Duodenal mucosa (tissue), 2 donors: ENCODE measurements around the gene TPPP3.

Experiments used
- H3K27ac ChIP-seq: one replicate; pipeline ENCODE4 v1.7.0; 2013; ENCODE audit warnings: low read depth, low read length
- H3K27me3 ChIP-seq, 2 donors: one replicate each; pipeline ENCODE4 v1.7.0; 2013; ENCODE audit warnings: low read length in 2 of 2, control low read depth in 1 of 2; ENCODE audit not compliant: insufficient read depth in 2 of 2, control insufficient read depth in 1 of 2
- H3K36me3 ChIP-seq, 2 donors: one replicate each; pipeline ENCODE4 v1.7.0; 2013; ENCODE audit warnings: low read length in 2 of 2, control low read depth in 1 of 2; ENCODE audit not compliant: insufficient read depth in 2 of 2, control insufficient read depth in 1 of 2
- H3K4me1 ChIP-seq, 2 donors: one replicate each; pipeline ENCODE4 v1.7.0; 2013; ENCODE audit warnings: low read length in 2 of 2, control low read depth in 1 of 2; ENCODE audit not compliant: insufficient read depth in 2 of 2, control insufficient read depth in 1 of 2
- H3K4me3 ChIP-seq, 2 donors: one replicate each; pipeline ENCODE4 v1.7.0; 2013; ENCODE audit warnings: low read length in 2 of 2, low read depth in 1 of 2
- H3K9ac ChIP-seq, 2 donors: one replicate each; pipeline ENCODE4 v1.7.0; 2013; ENCODE audit warnings: low read length in 2 of 2, low read depth in 1 of 2
- H3K9me3 ChIP-seq, 2 donors: one replicate each; pipeline ENCODE4 v1.7.0; 2013; ENCODE audit warnings: low read length in 2 of 2, control low read depth in 1 of 2; ENCODE audit not compliant: control insufficient read depth in 1 of 2

The TPPP3 gene

DNA sequence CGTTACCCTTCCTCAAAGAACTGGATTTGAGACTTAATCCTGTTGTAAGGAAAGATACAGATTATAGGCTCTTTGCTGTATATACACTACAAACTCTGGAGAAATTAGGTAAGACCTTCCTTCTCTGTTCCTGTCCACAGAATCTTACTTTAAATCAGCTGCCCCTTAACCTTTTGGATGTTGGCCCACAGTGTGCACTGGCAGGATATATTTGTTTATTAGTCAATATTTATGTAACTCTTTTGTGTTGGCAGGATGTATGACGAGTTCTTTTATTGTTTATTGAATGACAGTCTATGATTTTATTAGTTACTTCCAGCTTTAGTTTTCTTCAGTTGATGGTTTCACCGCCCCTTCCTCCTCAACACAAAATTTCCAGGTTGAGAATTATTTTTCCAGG is 47.0 kb downstream of the TPPP3 start:
- no peaks in the 10 kb centered on the region for H3K36me3 ChIP-seq
- no peak overlapping the region for H3K4me3 ChIP-seq
- H3K27ac ChIP-seq, result no peak overlapping the region
- H3K9ac ChIP-seq, result no peak overlapping the region
- H3K27me3 ChIP-seq, result no peaks in the 10 kb centered on the region
- no peaks in the 10 kb centered on the region for H3K9me3 ChIP-seq
- H3K4me1 ChIP-seq, result no peaks in the 10 kb centered on the region

DNA sequence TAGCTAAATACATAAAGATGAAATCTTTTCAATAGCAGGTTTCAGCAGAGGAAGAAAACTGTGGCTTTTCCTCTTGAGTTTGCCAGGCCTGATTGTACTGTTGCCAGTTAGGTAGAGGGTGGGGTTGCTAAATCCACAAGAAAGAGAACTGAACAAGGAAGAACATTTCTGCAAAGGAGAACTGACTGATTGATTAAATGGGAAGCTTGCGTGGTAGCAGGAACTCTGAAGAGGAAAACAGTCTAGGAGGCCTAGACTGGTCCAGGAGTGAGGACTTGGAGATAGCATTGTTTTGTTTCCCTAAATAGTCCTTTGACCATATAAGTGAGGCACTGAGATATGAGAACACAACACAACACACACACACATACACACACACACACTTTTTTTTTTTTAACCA is 47.9 kb downstream of the TPPP3 start:
- no peaks in the 10 kb centered on the region for H3K36me3 ChIP-seq
- no peak overlapping the region for H3K4me3 ChIP-seq
- no peaks in the 10 kb centered on the region for H3K4me1 ChIP-seq
- no peak overlapping the region for H3K9ac ChIP-seq
- H3K27ac ChIP-seq, result no peak overlapping the region
- H3K9me3 ChIP-seq, result no peaks in the 10 kb centered on the region
- no peaks in the 10 kb centered on the region for H3K27me3 ChIP-seq

DNA sequence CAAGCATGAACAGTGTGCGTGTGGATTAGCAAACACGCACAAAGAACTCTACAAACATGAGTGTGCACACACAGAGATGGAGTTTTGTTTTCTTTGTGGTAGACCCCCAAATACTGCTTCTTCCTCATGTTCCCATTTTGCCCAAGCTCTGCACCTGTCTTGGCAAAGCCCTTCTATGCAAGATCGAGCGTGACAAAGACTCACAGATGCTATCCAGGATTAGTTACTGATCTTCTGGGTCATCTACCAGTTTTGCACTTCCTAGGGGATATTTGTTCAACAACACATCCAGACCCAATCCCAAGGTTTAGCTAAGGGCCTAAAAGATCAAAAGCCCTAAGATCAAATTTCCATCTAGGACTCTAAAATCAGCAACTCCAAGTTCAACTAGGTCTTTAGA is 50.7 kb downstream of the TPPP3 start:
- H3K36me3 ChIP-seq, result no peaks in the 10 kb centered on the region
- no peak overlapping the region for H3K27ac ChIP-seq
- H3K9me3 ChIP-seq, result no peaks in the 10 kb centered on the region
- no peaks in the 10 kb centered on the region for H3K27me3 ChIP-seq
- no peak overlapping the region for H3K9ac ChIP-seq
- no peaks in the 10 kb centered on the region for H3K4me1 ChIP-seq
- no peak overlapping the region for H3K4me3 ChIP-seq

DNA sequence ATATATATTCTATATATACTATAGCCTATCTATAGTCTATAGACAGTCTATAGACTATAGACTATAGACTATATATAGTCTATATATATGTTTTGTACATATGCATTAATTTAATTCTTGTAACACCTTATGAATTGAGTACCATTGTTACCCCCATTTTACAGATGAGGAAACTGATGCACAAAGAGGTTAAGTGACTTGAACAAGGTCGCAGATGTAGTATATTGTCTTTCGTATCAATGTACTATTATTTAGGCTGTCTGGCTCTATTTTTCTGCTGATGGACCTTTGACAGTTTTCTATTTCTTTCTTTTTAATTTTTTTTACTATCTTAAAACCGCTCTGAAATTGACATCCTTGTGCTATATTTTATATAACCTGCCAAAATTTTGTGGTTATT is 52.0 kb downstream of the TPPP3 start:
- Histone ChIP-seq H3K4me3 (no peak overlapping the region), H3K27me3 (no peaks in the 10 kb centered on the region), H3K9me3 (no peaks in the 10 kb centered on the region), H3K9ac (no peak overlapping the region), H3K36me3 (no peaks in the 10 kb centered on the region), H3K4me1 (no peaks in the 10 kb centered on the region), H3K27ac (no peak overlapping the region)
